DMS 273 (cell line): ENCODE data around the gene VPS37B.
"Not testable (repeated sequence)": the region's sequence is repeated elsewhere in the genome, so short reads cannot be mapped to it uniquely, and the experiment has no call there.

Experiments used
- DNase-seq: peaks from one replicate; lab custom pipeline; 2025; ENCODE audit not compliant: unreplicated experiment; lab: John Stamatoyannopoulos, UW

Gene VPS37B

GRCh38 chr12:122908915-122909314, 13.0 kb upstream of the VPS37B start:
- no peak for DNase-seq

GRCh38 chr12:122905258-122905657, 9.3 kb upstream of the VPS37B start:
- DNase-seq: not testable (repeated sequence)

GRCh38 chr12:122903693-122904034, 7.7 kb upstream of the VPS37B start:
- DNase-seq: no peak

DNA sequence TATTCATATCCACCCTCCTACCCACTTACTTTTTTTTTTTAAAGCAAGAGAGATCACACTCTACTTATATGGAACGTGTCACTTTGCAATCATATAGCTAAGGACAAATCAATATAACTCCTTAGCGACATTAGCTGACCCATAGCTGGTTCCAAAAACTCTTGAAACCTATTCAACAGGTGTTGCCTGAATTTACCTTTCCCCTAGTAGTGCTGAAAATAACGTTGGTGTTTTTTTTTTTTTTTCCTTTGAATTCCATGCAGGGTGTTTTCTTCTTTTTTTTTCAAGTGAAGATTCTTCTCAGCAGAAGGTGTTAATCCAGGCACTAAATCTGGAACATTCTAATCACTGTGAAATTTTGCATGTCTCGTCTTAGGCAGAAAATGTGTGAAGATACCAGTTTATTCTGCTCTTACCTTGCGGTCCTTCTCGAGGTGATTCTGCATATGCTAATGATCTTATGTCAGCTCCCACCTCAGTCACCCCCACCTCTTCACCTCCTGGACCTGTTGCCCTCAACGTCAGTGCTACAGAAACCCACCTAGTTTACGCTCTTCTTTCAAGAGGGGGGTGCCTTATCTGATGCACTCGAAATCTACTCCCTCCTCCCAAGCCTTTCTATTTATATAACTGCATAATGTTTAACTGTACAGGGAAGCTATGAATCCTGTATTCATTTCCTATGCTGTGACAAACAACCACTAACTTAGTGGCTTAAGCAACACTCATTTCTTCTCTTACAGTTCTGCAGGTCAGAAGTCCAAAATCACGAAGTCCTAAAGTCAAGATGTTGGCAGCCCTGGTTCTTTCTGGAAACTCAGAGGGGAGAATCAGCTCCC, 7.1 kb upstream of the VPS37B start:
- no peak for DNase-seq

- no peak for DNase-seq
Measured at GRCh38 chr12:122899887-122900286, 4.0 kb upstream of the VPS37B start.

DNA sequence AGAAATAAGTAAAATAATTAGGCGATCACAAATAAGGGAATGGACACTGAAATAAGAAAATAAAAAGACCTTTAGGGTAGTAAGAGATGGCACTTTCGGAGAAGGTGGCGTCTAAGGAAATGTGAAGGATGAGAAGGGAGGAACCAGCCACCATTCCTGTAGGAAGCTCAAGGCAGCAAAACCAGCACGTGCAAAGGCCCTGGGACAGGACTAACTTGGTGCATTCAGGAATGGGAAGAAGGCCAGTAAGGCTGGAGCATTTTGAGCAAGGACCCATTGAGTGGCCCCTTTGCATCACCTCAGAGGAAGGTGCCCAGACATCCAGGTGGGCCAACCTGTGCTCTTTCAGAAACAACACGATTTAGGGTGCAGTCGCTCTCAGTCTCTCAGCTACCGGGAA, 738 bp upstream of the VPS37B start:
- DNase-seq: no peak

DNA sequence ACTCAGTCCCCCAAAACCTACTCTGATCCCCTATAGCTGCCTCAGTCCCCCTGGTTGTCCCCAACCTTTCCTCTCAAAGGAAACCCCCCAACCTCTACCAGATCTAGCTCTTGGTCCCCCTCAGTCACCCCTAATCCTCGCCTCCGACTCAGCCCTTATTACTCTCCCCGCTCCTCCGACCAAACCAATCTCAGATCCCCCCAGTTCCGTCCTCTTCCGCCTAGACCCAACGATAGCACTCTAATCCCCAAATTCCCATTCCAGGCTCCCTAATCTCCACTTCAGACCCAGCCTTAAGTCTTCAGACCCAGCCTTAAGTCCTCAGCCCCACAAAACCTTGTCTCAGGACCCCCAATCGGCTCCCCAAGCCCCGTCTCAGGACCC, 612 bp downstream of the VPS37B start:
- no peak for DNase-seq

- DNase-seq: no peak
Measured at GRCh38 chr12:122894193-122895121, 1.5 kb downstream of the VPS37B start.

GRCh38 chr12:122893208-122894153, 2.4 kb downstream of the VPS37B start:
- DNase-seq: no peak

DNA sequence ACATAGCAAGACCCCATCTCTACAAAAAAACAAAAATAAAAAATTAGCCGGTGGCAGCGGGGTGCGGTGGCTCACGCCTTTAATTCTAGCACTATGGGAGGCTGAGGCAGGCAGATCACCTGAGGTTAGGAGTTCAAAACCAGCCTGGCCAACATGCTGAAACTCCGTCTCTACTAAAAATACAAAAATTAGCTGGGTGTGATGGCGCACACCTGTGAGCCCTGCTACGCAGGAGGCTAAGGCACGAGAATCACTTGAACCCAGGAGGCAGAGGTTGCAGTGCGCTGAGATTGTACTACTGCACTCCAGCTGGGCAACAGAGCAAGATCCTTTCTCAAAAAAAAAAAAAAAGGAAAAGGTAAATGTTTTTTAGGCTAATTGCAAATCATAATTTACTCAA, 3.2 kb downstream of the VPS37B start:
- not testable (repeated sequence) for DNase-seq

DNA sequence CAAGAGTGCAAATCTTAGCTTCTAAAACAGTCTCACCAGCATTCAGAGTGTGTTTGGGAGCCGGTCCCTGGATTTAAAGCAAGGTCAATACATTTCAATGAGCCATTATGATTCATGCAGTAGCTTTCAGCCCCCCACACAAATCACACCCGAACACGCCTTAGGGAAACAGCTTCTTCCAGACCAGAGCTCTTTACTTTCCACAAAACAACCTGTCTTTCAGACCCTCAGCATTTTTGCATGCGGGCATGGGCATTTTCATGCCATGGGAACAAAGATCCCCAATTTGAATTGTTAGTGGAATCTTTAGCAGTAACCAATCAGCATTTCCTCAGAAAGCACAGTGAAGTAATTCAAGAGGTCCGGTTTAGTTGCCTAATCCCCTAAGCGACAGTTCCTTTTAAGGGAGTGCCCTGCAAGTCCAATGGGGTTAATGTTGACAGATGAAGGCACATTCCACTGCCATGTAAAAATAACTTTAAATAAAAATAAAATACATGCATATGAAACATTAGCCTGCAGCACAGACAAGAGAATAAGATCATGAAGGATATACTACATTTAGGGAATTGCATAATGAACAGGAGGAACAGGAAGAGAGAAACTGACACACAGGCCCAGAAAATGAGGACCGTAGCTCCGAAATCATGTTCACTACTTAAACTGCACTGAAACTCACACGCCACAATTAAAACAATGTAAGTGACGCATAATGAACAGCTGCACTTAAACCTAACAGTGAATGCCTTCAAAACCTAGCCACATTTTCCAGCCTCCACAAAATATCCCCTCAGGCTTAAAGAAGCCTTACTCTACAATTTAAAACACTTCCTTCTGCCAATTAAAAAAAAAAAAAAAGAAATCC, 4.0 kb downstream of the VPS37B start:
- no peak for DNase-seq

DNA sequence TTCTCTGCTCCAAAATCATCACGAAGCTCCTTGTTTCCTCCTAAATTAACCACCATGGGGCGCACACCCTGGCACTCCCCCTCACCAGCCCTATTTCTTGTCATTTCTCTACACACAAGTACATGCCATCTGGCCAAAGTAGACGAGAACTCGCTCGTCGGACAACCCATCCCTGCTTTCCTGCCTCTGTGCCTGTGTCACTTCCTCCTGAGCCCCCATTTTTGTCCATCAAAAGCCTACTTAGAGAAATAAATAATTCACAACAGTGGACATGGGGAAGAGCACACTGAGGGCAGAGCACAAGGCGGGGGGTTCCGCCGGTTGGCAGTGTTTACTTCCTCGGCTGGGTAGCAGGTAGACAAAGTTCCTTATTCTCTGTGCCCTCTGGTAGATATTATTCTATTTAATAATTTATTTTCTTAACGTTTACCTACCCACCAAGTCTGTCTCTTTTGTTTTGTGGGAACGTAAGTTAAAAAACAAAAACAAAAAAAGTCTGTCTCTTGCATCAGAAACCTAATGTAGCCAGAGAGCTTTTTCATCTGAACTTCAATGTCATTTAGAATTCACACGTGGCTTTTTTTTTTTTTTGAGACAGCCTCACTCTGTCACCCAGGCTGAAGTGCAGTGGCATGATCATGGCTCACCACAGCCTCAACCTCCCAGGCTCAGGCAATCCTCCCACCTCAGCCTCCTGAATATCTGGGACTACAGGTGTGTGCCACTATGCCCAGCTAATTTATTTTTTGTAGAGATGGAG, 6.0 kb downstream of the VPS37B start:
- no peak for DNase-seq

DNA sequence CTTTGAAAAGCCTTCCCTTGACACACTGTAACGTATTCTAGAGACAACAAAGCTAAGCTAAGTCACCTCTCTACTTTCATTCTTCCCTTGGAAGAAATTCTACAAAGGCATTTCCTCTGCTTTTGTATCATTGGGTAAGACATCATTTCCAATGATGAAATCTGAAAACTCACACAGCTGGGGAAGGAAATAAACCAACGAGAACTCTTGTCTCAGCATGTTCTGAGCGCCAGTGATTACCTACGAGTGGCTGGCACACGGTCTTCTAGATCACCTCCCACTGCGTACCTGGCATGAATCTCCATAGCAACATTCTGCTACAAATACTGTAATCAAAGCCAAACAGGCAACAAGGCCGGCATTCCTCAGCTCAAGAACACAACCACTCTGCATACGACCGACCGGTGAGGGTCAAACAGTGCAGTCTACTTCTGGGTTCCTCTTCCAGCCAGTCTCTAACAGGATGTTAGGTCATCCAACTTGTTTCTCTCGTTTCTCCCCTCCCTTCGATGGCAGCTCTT, 7.6 kb downstream of the VPS37B start:
- peak; percentile 57 for DNase-seq

GRCh38 chr12:122887819-122888212, 8.1 kb downstream of the VPS37B start:
- DNase-seq: no peak

DNA sequence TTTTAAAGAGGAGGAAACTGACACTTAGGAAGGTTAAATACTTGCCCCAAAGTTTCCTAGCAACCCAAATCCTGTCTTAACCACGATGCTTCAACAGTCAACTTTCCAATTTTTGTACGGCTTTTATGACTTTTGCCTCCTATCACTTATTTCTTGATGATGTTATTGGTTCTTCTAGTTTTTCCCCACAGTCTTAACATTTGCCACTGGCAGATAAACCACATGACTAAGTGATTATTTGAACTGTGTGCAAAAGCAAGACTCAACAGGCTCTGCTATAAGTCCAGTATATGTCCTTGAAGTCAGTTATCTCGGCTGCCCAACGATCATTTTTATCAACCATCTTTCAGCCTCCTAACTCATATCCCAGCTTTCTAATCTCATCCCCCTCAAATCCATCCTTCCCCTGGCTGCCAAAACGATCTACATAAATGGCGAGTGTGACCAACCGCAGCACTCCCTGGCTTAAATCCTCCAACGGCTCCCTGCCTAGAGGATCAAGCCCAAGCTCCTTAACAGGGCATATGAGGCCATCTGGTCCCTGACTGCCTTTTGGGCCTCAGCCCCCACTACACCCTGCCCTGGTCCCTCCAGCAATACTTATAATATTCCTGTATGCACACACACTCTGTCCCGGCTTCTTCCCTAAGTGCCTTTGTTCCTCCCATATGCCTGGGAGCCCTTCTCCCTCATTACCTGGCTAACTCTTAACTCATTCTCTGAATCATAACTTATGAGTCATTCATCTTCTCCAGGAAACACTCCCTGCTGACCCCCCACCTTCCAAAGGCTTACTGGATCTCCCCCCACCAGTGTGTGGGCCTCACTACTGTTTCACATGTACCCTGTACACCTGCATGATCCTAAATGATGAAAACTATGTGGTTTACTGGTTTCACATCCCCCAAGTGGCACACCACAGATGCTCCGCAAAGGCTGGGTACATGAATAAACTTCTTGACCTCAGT, 8.8 kb downstream of the VPS37B start:
- DNase-seq: peak; percentile 57

DNA sequence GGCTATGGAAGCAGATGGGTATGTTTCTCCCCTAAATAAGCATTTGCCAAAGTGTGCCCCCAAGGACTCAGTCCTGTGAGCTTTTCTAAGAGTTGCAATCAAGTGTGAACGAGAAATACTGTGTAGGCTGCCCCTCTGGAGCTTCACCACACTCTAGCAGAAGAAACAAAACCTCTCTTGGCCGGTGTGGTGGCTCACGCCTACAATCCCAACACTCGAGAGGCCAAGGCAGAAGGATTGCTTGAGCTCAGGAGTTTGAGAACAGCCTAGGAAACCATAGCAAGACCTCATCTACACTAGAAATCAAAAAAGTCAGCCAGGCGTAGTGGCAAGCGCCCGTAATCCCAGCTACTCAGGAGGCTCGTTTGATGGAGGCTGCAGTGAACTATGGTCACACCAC, 9.8 kb downstream of the VPS37B start:
- no peak for DNase-seq

- no peak for DNase-seq
Measured at GRCh38 chr12:122884860-122885259, 11.1 kb downstream of the VPS37B start.
